SK-N-SH treated with all-trans-retinoic acid at 6 μM for 48 hours (cell line): ENCODE measurements around the gene FTCDNL1.

ENCODE experiments used
- CREB5 ChIP-seq: fragments of 250-450 bp; sonication (Bioruptor Pico); IDR thresholded peaks from 2 replicates; pipeline ENCODE4 v1.5.1; 2020; ENCODE audit warnings: low read depth, mild to moderate bottlenecking, moderate library complexity
- ESRRG ChIP-seq: fragments of 250-450 bp; sonication (Bioruptor Pico); IDR thresholded peaks from 2 replicates; pipeline ENCODE4 v1.6.1; 2021; ENCODE audit warnings: mild to moderate bottlenecking
- OSR1 ChIP-seq: fragments of 250-450 bp; sonication (Bioruptor Pico); IDR thresholded peaks from 2 replicates; pipeline ENCODE4 v1.8.0; 2022; ENCODE audit warnings: moderate library complexity, mild to moderate bottlenecking, inconsistent platforms
- PATZ1 ChIP-seq: fragments of 250-450 bp; sonication (Bioruptor Pico); IDR thresholded peaks from 2 replicates; pipeline ENCODE4 v1.8.0; 2020; ENCODE audit warnings: mild to moderate bottlenecking, moderate library complexity, borderline replicate concordance
- SNAI2 ChIP-seq: fragments of 250-450 bp; sonication (Bioruptor Pico); IDR thresholded peaks from 2 replicates; pipeline ENCODE4 v1.5.0; 2020; ENCODE audit warnings: mild to moderate bottlenecking, moderate library complexity
- ZFP3 ChIP-seq: fragments of 250-450 bp; sonication (Bioruptor Pico); IDR thresholded peaks from 2 replicates; pipeline ENCODE4 v1.5.0; 2020; ENCODE audit warnings: mild to moderate bottlenecking, moderate library complexity

DNA sequence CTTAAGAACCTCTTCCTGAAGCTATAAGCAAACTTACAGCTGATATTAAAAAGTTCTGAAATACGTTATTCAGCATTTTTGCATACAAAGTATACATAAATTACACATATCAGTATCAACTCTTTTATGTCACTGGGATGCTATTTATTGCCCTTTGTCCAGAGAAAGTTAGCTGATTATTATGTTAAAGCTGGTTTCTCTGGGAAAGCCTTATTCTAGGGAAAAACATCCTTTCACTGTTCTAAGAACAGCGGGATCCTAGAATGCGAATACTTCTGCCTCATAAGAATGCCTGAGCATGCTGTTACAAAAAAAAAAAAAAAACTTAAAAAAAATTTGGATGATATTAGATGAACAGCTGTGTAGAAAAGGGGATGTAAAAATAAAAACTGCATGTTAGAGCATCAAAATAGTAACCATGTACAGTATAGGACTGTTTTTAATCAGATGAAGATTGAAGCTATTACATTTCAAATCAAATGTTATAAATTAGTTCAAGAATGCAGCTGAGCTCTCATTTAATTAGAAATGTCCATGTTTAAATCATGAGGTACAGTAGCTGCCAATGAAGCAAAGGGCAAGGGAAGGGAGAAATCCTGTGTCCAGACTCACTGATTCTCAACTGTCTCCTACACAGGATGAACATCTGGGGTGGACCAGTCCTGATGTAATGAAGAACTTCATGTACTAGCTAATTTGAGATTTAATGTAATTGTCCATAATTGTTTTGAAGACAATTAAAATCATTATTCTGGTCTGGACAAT is 8.2 kb downstream of the FTCDNL1 start:
- TF ChIP-seq CREB5 (CRISPR knock-in tag) (no peak), ESRRG (no peak), PATZ1 (CRISPR knock-in tag) (no peak), ZFP3 (CRISPR knock-in tag) (no peak), SNAI2 (CRISPR knock-in tag) (no peak), OSR1 (CRISPR knock-in tag) (no peak)
